Fibroblast of skin of left biceps (primary cell): ENCODE results near the gene RABEP2.
A peak's percentile ranks its signal among the peaks of the same experiment; 100 is the strongest.
"Not testable (repeated sequence)": the region's sequence is repeated elsewhere in the genome, so short reads cannot be mapped to it uniquely, and the experiment has no call there.

Source experiments
- DNase-seq, 2 experiments: peaks; one replicate each; pipeline ENCODE4 v3.0.0-alpha.2; 2013; ENCODE audit warnings: low read depth in 2 of 2

RABEP2 gene, protein sequence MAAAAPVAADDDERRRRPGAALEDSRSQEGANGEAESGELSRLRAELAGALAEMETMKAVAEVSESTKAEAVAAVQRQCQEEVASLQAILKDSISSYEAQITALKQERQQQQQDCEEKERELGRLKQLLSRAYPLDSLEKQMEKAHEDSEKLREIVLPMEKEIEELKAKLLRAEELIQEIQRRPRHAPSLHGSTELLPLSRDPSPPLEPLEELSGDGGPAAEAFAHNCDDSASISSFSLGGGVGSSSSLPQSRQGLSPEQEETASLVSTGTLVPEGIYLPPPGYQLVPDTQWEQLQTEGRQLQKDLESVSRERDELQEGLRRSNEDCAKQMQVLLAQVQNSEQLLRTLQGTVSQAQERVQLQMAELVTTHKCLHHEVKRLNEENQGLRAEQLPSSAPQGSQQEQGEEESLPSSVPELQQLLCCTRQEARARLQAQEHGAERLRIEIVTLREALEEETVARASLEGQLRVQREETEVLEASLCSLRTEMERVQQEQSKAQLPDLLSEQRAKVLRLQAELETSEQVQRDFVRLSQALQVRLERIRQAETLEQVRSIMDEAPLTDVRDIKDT

DNA sequence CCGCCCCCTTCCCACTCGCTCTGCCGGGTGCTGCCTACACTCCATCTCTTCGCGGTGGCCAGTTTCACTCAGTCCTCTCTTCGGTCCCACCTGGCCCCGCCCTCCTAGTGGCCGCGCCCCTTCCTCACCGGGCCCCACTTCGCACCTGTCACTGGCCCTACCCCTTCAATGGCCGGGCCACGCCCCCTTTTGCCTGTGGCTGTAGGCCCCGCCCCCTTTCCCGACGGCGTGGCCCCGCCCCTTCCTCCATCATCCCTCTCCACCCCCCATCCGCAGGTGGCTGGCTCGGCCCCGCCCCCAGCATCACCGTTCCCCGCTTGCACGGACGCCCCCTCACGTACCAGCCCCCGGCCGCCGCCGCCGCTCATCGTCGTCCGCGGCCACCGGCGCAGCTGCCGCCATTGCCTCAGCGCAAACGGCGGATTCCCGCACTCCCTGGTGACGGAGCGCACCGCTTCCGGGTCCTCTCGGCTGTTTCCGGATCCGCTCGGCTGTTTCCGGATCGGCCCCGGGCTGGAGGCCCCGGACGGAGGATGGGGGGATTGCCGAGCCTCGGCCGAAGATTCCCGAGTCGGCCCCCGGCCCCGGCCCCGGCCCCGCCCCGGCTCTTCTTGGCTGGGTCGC is at the start of gene RABEP2:
Gene RABEP2, minus strand, starts transcription at position 477 of the 624 bp plus-strand sequence. Its CDS starts 75 bp downstream, at position 402.
- DNase-seq, result peak; percentile 61 to 70

DNA sequence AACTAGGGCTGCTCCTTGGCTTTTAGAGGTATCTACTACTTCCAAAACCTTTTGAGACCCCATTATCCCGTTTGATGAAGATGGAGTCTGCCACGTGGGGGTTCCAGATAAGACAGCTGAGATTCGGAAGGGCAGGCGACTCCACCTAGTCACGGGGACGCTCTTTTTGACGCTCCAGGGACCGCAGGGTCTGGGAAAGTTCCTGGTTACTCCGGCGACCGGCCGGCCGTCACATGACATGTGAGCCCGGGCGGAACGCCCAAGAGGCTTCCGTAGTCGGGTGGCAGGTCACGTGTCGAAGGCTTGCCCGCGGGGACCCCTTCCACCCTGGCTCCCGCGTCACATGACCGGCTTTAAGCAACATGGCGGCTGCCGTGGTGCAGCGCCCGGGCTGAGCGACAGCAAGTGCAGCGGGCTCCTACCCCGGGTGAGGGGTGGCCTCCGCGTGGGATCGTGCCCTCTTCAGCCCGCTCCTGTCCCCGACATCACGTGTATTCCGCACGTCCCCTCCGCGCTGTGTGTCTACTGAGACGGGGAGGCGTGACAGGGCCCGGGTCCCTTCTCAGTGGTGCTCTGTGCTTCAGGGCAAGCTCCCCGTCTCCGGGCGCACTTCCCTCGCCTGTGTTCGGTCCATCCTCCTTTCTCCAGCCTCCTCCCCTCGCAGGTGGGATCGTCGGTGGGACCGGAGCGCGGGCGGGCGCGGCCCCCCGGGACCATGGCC is 49.6 kb upstream of the RABEP2 start, which contains the start of gene SPNS1:
Gene SPNS1, plus strand, starts transcription at position 342 of the 721 bp plus-strand sequence. Its CDS starts 374 bp downstream, at position 716.
- DNase-seq, result peak; percentile 85 to 87

DNA sequence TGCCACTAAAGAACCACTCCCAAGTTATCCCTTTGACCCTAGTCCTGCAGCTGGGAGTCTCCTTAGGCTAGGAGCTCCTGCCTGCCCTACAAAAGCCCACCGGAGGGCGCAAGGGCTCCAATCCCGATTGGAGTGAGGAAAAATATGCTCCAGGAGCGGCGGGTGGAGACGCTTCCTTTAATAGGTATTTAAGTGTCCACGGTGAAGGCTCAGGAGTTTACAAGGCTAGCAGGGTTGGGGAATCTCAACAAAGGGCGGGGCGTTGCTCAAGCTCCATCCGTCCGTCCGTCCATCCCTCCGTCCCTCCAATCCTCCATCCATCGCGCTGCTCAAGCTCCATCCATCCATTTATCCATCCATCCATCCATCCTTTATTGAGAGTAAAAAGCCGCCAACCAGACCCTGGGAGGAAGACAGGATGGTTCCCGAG is 49.0 kb upstream of the RABEP2 start:
- peak; percentile 21 to 24 for DNase-seq

DNA sequence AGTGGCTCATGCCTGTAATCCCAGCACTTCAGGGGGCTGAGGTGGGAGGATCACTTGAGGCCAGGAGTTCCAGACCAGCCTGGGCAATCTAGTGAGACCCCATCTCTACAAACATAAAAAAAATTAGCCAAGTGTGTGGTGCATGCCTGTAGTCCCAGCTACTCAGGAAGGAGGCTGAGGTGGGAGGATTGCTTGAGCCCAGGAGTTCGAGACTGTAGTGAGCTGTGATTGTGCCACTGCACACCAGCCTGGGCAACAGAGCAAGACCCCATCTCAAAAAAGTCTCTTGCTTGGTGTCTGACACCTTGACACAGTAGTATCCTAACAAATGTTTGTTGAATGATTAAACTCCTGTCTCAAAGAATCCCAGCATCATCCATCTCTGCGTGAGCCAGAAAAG is 44.7 kb upstream of the RABEP2 start:
- not testable (repeated sequence) for DNase-seq

DNA sequence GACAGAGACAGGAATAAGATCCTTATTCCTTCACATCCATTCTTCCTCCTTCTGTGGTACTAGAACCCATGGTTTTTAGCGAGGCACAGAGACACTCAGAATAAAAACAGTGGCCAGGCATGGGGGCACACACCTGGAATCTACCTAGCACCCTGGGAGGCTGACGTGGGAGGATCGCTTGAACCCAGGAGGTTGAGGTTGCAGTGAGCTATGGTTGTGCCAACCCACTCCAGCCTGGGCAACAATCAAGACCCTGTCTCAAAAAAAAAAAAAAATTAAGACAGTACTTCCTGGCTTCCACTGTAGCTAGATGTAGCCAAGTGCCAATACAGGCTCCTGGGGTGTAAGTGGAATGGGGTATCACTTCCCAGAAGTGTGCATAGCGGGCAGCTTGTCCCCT is 42.1 kb upstream of the RABEP2 start:
- no peak for DNase-seq

DNA sequence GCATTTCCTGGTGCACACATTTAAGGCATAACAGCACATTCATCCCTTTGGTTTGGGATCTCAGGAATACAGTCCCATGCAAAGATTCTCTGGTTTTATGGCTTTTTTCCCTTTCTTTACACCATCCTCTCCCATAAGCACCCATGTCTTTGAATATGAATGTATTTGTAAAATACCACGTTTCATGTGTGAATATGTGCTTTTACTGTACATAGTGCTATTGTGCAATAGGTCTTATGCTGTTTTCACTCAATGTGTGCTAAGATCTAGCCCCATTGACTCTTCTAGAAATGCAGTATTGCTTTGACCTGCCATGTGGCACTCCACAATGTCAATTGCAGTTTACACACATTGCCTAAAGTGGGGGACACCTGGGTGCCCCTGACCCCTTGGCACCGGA is 39.5 kb upstream of the RABEP2 start:
- DNase-seq, result no peak

DNA sequence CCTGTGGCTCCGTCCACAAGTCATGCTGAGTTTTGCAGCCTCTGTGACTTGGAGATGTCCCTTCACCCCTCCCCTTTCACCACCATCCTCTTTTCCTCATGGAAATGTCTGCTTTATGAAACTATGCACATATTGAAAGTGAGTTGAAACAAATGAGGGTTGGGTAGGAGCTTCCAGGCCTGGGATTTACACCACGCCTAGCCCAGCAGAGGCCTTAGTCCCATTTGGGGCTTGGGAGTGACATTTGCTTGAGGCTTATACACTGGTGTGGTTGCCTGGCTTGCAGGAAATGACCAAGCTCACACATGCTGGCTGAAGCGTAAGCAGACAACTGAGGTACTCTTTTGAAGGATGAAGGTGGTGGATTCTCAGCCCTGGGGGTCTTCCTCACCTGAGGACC is 39.0 kb upstream of the RABEP2 start:
- DNase-seq, result no peak

DNA sequence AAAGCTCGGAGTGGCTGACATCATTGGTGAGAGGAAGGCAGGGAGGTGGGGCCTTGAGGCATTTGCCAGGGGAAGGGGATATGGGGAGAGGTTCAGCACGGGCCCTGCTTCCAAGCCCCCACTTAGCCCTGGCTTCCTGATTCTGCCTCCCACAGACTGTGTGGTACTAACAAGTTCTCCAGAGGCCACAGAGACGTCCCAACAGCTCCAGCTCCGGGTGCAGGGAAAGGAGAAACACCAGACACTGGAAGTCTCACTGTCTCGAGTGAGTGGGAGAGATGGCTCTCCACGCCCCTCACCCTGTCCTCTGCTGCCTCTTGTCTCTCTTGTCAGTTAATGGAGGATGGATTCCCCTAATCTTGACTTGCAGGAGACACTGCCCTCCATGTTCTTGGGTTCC is 33.8 kb upstream of the RABEP2 start:
- no peak for DNase-seq

DNA sequence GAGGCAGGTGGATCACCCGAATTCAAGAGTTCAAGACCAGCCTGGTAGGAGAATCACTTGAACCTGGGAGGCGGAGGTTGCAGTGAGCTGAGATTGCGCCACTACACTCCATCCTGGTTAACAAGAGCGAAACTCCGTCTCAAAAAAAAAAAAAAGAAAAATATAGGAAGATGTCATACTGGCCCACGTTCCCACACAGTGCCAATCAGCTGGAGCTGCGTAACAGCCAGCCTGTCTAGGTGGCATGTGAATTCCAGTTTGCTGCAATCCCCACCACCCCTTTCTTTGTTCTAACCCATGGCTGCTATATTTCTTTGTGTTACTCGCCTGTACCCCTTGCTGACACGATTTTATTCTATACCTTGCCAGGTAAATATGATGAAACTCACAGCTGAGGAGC is 33.2 kb upstream of the RABEP2 start:
- DNase-seq, result no peak

DNA sequence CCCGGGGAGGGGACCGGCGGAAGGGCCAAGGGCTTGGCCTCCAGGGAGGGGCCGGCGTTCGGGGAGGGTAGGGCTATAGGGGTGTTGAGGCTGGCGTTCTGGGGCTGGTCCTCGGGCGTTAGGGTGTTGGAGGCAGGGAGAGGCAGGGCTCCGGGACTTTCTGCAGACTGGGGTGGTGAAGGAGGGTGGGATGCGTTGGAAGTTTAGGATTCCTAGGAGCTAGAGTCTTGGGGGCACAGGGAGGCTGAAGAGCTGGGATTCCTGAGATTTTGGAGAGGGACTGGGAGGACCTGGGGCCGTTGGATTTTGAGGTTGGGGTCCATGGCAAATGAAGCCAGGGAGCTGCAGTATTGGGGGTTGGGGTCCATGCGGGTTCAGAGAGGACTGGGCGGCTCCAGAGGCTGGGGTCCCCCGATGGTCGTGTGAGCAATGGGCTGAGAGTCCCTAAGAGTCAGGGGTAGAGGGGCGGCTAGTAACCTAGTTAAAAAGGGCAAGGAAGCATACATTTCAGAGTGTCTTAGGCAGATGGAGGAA is 26.4 kb upstream of the RABEP2 start:
- no peak for DNase-seq

DNA sequence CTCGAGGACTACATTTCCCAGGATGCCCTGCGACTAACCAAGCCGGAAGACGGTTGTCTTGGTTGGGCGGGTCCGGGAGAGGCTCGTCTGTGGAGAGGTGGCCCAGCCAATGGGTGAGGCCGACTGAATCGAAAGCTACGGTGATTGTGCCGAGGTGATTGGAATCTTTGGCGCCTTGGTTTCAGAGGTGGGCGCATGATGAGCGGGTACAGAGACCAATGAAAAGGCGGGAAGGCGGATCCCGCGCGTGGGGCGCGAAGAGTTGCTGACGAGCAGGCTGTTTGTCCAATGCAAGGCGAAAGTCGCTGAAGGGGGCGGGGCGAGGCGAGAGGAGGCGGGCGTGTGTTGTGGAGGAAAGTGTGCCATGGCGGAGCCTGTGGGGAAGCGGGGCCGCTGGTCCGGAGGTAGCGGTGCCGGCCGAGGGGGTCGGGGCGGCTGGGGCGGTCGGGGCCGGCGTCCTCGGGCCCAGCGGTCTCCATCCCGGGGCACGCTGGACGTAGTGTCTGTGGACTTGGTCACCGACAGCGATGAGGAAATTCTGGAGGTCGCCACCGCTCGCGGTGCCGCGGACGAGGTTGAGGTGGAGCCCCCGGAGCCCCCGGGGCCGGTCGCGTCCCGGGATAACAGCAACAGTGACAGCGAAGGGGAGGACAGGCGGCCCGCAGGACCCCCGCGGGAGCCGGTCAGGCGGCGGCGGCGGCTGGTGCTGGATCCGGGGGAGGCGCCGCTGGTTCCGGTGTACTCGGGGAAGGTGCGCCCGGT is 25.8 kb upstream of the RABEP2 start, which contains the start of gene NFATC2IP:
Gene NFATC2IP, plus strand, starts transcription at position 290 of the 762 bp plus-strand sequence. Its CDS starts 75 bp downstream, at position 365.
- peak; percentile 100 for DNase-seq

DNA sequence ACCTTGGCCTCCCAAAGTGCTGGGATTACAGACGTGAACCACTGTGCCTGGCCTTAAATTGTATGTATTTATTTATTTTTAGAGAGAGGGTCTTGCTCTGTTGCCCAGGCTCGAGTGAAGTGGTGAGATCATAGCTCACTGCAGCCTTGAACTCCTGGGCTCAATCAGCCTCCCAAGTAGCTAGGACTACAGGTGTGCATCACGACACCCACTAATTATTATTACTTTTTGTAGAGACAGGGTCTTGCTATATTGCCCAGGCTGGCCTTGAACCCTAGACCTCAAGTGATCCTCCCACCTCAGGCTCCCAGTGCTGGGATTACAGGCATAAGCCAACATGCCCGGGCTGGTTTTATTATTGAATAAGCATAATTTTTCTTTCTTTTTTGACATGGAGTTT is 21.6 kb upstream of the RABEP2 start:
- no peak for DNase-seq

DNA sequence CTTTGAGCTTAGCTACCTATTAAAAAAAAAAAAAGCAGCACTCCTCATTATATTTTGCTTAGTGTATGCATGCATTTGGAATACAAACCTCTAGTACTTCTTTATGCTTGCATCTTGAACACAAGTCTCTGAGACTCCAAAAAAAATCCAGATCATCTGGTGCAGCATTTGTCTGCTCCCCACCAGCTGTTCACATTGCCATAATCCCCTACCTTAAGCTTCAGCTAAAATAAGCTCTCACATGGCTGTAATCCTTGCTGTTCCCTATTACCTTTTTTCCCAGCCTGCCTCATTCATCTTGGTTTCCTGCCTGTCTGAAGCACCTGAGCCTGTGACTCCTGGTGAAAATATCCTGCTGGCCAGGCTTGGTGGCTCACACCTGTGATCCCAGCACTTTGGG is 18.2 kb upstream of the RABEP2 start:
- no peak for DNase-seq

DNA sequence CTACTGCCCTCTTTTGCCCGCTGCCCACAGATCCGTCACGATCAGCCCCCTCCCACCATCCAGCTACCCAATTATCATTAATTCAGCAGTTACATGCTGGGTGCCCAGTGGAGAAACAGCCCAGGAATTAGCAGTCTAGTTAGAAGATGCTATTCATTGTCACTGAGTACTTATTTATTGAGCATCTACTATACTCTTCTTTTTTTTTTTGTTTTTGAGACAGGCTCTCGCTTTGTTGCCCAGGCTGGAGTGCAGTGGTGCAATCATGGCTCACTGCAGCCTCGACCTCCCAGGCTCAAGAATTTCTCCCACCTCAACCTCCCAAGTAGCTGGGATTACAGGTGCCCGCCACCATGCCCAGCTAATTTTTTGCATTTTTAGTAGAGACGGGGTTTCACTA is 14.8 kb upstream of the RABEP2 start:
- not testable (repeated sequence) for DNase-seq

DNA sequence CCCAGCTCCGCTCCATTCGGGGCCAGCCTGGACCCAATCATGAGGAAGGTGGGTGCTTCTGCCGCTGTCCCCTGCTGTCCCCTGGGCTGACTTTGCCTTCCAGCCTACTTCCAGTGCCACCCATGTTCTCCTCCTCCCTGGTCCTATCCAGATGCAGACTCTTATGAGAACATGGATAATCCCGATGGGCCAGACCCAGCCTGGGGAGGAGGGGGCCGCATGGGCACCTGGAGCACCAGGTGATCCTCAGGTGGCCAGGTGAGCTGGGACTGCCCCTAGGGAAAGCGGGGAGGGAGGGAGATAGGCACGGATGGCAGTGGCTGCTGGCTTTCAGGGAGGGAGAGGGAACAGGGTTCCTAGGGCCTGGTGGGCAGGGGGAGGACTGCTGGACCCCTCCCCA is 13.7 kb upstream of the RABEP2 start:
- DNase-seq, result no peak

DNA sequence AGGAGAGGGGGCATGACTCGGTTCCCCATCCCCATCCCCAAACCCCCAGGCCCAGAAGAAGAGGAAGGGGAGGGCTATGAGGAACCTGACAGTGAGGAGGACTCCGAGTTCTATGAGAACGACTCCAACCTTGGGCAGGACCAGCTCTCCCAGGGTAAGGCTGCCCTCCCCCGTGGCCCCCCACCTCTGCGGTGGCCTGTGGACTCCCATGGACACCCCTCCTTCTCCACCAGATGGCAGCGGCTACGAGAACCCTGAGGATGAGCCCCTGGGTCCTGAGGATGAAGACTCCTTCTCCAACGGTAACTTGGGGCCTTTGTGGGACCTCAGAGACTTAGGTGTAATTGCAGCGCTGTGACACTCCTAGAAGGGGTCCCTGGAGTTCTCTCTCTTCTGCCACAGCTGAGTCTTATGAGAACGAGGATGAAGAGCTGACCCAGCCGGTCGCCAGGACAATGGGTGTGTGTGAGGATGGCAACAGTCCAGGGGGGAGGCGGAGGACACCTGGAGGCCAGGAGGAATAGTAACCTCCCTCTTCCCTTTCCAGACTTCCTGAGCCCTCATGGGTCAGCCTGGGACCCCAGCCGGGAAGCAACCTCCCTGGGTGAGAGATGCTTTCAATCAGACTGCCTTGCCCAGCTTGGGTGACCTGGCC is 12.3 kb upstream of the RABEP2 start:
- DNase-seq, result no peak

DNA sequence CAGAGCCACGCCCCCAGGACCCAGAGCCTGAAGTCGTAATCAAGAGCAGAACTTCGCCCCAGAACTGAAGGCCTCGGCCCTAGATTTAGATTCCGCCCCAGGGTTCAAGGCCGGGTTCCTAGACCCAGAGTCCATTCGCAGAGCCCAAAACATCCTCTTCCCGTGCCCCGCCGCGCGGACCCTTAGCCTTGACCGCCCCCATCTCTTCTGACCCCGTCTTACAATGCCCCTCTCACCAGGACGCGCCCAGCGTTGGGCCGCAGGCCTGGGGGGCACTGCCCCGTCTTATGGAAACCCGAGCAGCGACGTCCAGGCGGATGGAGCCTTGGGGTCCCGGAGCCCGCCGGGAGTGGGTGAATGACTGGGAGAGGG is 11.7 kb upstream of the RABEP2 start:
- no peak for DNase-seq

DNA sequence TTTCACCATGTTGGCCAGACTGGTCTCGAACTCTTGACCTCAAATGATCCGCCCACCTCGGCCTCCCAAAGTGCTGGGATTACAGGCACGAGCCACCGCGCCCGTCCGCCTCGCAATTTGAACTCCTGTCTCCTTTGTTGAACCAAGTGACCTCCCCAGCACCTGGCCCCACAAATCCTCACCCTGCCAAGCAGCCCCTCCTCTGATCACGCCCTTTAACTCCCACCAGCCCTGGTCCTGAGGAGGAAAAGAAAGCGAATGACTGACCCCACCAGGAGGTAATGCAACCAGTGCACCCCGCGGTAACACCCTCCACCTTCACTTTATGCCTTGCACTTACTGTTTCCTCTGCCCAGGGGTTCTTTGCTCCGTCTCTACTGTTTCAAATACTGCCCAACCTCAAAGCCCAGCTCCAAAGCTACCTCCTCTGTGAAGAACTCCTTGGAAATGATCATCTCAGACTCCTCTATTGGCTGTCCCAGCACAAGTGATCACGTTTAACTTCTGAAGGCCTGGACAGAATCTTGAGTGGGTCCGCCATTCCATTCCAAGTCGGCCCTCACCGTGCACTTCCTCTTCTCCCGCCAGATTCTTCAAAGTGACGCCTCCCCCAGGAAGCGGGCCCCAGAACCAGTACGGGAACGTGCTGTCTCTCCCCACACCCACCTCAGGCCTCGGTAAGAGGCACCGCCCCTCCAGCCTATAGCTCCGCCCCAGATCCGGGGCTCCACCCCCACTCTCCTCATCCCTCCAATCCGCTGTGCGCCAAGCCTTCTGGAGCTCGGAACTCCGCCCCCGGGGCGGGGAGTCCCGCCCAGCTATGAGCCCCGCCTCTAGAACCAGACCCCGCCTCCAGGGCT is 11.1 kb upstream of the RABEP2 start:
- DNase-seq, result peak; percentile 28 to 30

DNA sequence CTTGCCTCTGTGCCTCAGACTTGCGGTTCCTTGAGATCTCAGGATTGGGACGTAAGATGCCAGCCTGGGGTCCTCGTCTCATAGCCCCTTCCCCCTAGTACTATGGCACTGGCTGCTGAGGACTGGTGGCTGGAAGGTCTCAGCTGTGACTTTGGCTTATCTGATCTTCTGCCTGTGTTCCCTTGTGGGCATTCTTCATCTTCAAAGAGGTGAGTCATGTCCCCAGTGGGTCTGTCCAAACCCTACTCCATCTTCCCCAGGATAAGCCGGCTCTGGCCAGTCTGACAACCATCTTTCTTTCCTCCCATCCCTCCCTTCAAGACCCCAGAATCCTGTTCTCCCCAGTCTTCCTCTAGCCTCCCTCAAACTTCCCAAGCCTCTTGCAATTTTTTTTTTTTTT is 10.3 kb upstream of the RABEP2 start:
- no peak for DNase-seq

DNA sequence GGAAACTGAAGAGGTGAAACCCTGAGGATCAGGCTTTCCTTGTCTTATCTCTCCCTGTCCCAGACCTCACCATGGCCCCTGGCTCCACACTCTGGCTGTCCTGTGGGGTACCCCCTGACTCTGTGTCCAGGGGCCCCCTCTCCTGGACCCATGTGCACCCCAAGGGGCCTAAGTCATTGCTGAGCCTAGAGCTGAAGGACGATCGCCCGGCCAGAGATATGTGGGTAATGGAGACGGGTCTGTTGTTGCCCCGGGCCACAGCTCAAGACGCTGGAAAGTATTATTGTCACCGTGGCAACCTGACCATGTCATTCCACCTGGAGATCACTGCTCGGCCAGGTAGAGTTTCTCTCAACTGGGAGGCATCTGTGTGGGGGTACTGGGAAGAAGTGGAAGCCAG is 8.1 kb upstream of the RABEP2 start:
- no peak for DNase-seq
